ENCODE results near the gene AP3S2.
"Not testable (repeated sequence)": the region's sequence is repeated elsewhere in the genome, so short reads cannot be mapped to it uniquely, and the experiment has no call there.

The AP3S2 gene

GRCh38 chr15:89903015-89903857 lies 9.4 kb upstream of the AP3S2 start:
- no peak for DNase-seq

GRCh38 chr15:89900849-89901248 lies 7.1 kb upstream of the AP3S2 start:
- no peak for DNase-seq

GRCh38 chr15:89899951-89900567 lies 6.3 kb upstream of the AP3S2 start:
- DNase-seq, result no peak

- no peak for DNase-seq
These were observed 5.6 kb upstream of the AP3S2 start for GRCh38 chr15:89899295-89899945.

- peak; percentile 24 for DNase-seq
These were observed 5.0 kb upstream of the AP3S2 start for GRCh38 chr15:89898614-89899294.

GRCh38 chr15:89898146-89898545 lies 4.4 kb upstream of the AP3S2 start:
- DNase-seq, result no peak

- no peak for DNase-seq
These were observed 767 bp downstream of the AP3S2 start for GRCh38 chr15:89893027-89893426.

GRCh38 chr15:89888214-89888804 lies 5.5 kb downstream of the AP3S2 start:
- DNase-seq, result no peak

GRCh38 chr15:89885611-89886010 lies 8.2 kb downstream of the AP3S2 start:
- no peak for DNase-seq

GRCh38 chr15:89885179-89885578 lies 8.6 kb downstream of the AP3S2 start:
- DNase-seq, result not testable (repeated sequence)

GRCh38 chr15:89883518-89883917 lies 10.3 kb downstream of the AP3S2 start:
- DNase-seq, result no peak

GRCh38 chr15:89880727-89881126 lies 13.1 kb downstream of the AP3S2 start:
- DNase-seq, result no peak

- DNase-seq, result no peak
These were observed 15.5 kb downstream of the AP3S2 start for GRCh38 chr15:89878323-89878722.

- no peak for DNase-seq
These were observed 16.7 kb downstream of the AP3S2 start for GRCh38 chr15:89877083-89877425.

GRCh38 chr15:89876396-89877082 lies 17.3 kb downstream of the AP3S2 start:
- no peak for DNase-seq

- DNase-seq, result no peak
These were observed 18.1 kb downstream of the AP3S2 start for GRCh38 chr15:89875741-89876140.

GRCh38 chr15:89874926-89875564 lies 18.7 kb downstream of the AP3S2 start:
- peak; percentile 30 for DNase-seq

GRCh38 chr15:89870688-89871288 lies 23.0 kb downstream of the AP3S2 start:
- DNase-seq, result no peak

- no peak for DNase-seq
These were observed 23.8 kb downstream of the AP3S2 start for GRCh38 chr15:89870006-89870405.

GRCh38 chr15:89869490-89869889 lies 24.3 kb downstream of the AP3S2 start:
- not testable (repeated sequence) for DNase-seq

GRCh38 chr15:89864958-89865739 lies 28.6 kb downstream of the AP3S2 start:
- no peak for DNase-seq

Data from NCI-H510A (cell line).